Adrenal gland (tissue), 5 donors: ENCODE data around the gene RAP1A.

Experiments
- POLR2A ChIP-seq, 2 donors: fragments of 450-650 bp; IDR thresholded peaks; one replicate each; pipeline ENCODE4 v1.6.1; 2017; ENCODE audit warnings: antibody characterized with exemption in 2 of 2, mild to moderate bottlenecking in 2 of 2, moderate library complexity in 1 of 2
- TF ChIP-seq, protein P1 (sequence below), 6 experiments: fragments of 450-650 bp in 4 of 6; fragments of 200-600 bp in 2 of 6; sonication (generic) in 1 of 6; IDR thresholded peaks; 1 replicate in 5 of 6; 2 replicates in 1 of 6; pipeline versions ENCODE4 v1.5.1 to v1.8.0; 2016 to 2021; ENCODE audit warnings: antibody characterized with exemption in 6 of 6, mild to moderate bottlenecking in 2 of 6, moderate library complexity in 1 of 6
- donor health status: DM: no; HTN: no; CAD: no.

- TF ChIP-seq, protein P1, sequence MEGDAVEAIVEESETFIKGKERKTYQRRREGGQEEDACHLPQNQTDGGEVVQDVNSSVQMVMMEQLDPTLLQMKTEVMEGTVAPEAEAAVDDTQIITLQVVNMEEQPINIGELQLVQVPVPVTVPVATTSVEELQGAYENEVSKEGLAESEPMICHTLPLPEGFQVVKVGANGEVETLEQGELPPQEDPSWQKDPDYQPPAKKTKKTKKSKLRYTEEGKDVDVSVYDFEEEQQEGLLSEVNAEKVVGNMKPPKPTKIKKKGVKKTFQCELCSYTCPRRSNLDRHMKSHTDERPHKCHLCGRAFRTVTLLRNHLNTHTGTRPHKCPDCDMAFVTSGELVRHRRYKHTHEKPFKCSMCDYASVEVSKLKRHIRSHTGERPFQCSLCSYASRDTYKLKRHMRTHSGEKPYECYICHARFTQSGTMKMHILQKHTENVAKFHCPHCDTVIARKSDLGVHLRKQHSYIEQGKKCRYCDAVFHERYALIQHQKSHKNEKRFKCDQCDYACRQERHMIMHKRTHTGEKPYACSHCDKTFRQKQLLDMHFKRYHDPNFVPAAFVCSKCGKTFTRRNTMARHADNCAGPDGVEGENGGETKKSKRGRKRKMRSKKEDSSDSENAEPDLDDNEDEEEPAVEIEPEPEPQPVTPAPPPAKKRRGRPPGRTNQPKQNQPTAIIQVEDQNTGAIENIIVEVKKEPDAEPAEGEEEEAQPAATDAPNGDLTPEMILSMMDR (IDR thresholded peaks at IDR 0.05): no peak
- no peak for TF ChIP-seq POLR2A (IDR thresholded peaks at IDR 0.05)
Observed at GRCh38 chr1:111665497-111665896, 45.9 kb downstream of the RAP1A start.
